IMR-90 (cell line): ENCODE measurements around the gene LEKR1. TPM values are rescaled to one million over a fixed set of nuclear protein-coding genes. Genes with fewer than 3 reads are reported as not detected.
A peak's percentile ranks its signal among the peaks of the same experiment; 100 is the strongest.

ENCODE experiments used
- ATAC-seq: fragments of 200-7000 bp; cut with Tn5 transposase; 2 replicates; pipeline ENCODE4 v1.9.1; 2020; ENCODE audit warnings: low read depth, mild to moderate bottlenecking, moderate library complexity
- BruUV-seq: library from RNA; stranded (reverse); fragments of 400-500 nt; replicated peaks from 2 replicates; lab custom pipeline; 2021; lab: Mats Ljungman, UMichigan
- CTCF ChIA-PET: fragments of 300-600 bp; formaldehyde crosslinking; extraction: SDS; loops from one replicate; lab custom pipeline; 2021; ENCODE audit warnings: antibody characterized with exemption; lab: Yijun Ruan, JAX
- POLR2A ChIA-PET: fragments of 300-600 bp; sonication (Branson Sonifier 250); formaldehyde crosslinking; loops from one replicate; lab custom pipeline; 2022; ENCODE audit warnings: antibody characterized with exemption; ENCODE audit not compliant: unreplicated experiment; lab: Charles Lee
- DNase-seq: peaks from one replicate; pipeline ENCODE4 v3.0.0; 2013
- H2AFZ ChIP-seq: replicated peaks from 2 replicates; pipeline ENCODE3; 2013; ENCODE audit warnings: low read length, mild to moderate bottlenecking; ENCODE audit not compliant: poor library complexity
- H2AK5ac ChIP-seq: 2 replicates; pipeline ENCODE4 v1.6.1; 2013; ENCODE audit warnings: low read depth, low read length, inconsistent platforms
- H2AK9ac ChIP-seq: replicated peaks from 2 replicates; pipeline ENCODE3; 2013; ENCODE audit warnings: mild to moderate bottlenecking, low read depth, low read length, moderate library complexity; ENCODE audit not compliant: poor library complexity
- H2BK120ac ChIP-seq: 2 replicates; pipeline ENCODE4 v1.6.1; 2013; ENCODE audit warnings: low read depth, low read length, inconsistent platforms
- H2BK15ac ChIP-seq: 3 replicates; pipeline ENCODE4 v1.6.1; 2013; ENCODE audit warnings: low read depth, low read length, inconsistent platforms
- H2BK20ac ChIP-seq: 2 replicates; pipeline ENCODE4 v1.6.1; 2013; ENCODE audit warnings: low read depth, mild to moderate bottlenecking, inconsistent platforms, low read length, moderate library complexity
- H2BK5ac ChIP-seq: 2 replicates; pipeline ENCODE4 v1.6.1; 2013; ENCODE audit warnings: mild to moderate bottlenecking, low read depth, low read length, inconsistent platforms; ENCODE audit not compliant: poor library complexity, severe bottlenecking
- H3K14ac ChIP-seq: replicated peaks from 2 replicates; pipeline ENCODE4 v1.6.1; 2013; ENCODE audit warnings: low read depth, low read length, inconsistent platforms
- H3K18ac ChIP-seq: 2 replicates; pipeline ENCODE4 v1.6.1; 2013; ENCODE audit warnings: low read depth, low read length, control low read depth
- H3K23ac ChIP-seq: 2 replicates; pipeline ENCODE4 v1.6.1; 2013; ENCODE audit warnings: low read depth, low read length, inconsistent platforms
- H3K27ac ChIP-seq: 2 replicates; pipeline ENCODE4 v1.5.1; 2013; ENCODE audit warnings: mild to moderate bottlenecking, control low read depth, low read length; ENCODE audit not compliant: insufficient read depth
- H3K27me3 ChIP-seq: 2 replicates; pipeline ENCODE4 v1.6.1; 2013; ENCODE audit warnings: low read length; ENCODE audit not compliant: control insufficient read depth, insufficient read depth
- H3K36me3 ChIP-seq: 2 replicates; pipeline ENCODE4 v1.6.1; 2013; ENCODE audit warnings: low read length, mixed read lengths; ENCODE audit not compliant: control insufficient read depth, insufficient read depth
- H3K4ac ChIP-seq: 2 replicates; pipeline ENCODE4 v1.6.1; 2013; ENCODE audit warnings: low read depth, low read length, inconsistent platforms
- H3K4me1 ChIP-seq: 2 replicates; pipeline ENCODE4 v1.6.1; 2013; ENCODE audit warnings: low read length, mixed read lengths; ENCODE audit not compliant: control insufficient read depth, insufficient read depth
- H3K4me2 ChIP-seq: 2 replicates; pipeline ENCODE4 v1.6.1; 2013; ENCODE audit warnings: low read depth, mild to moderate bottlenecking, control low read depth, low read length, moderate library complexity
- H3K4me3 ChIP-seq: 2 replicates; pipeline ENCODE4 v1.5.1; 2013; ENCODE audit warnings: low read depth, mild to moderate bottlenecking, control low read depth, low read length, moderate library complexity; ENCODE audit not compliant: insufficient read depth
- H3K56ac ChIP-seq: 2 replicates; pipeline ENCODE4 v1.6.1; 2013; ENCODE audit warnings: low read length, inconsistent platforms; ENCODE audit not compliant: insufficient read depth; ENCODE audit errors: extremely low read depth
- H3K79me1 ChIP-seq, 2 experiments: 2 replicates each; pipeline ENCODE4 v1.6.1; 2013; ENCODE audit warnings: low read length in 2 of 2, inconsistent platforms in 1 of 2, low read depth in 1 of 2
- H3K9ac ChIP-seq: 2 replicates; pipeline ENCODE4 v1.6.1; 2013; ENCODE audit warnings: low read depth, low read length, control low read depth
- H3K9me1 ChIP-seq: 2 replicates; pipeline ENCODE4 v1.6.1; 2013; ENCODE audit warnings: low read length, inconsistent platforms; ENCODE audit not compliant: insufficient read depth
- H3K9me3 ChIP-seq: 2 replicates; pipeline ENCODE4 v1.6.1; 2013; ENCODE audit warnings: low read length; ENCODE audit not compliant: control insufficient read depth, insufficient read depth
- H4K20me1 ChIP-seq: 2 replicates; pipeline ENCODE4 v1.6.1; 2013; ENCODE audit warnings: low read length, inconsistent platforms; ENCODE audit not compliant: insufficient read depth
- H4K5ac ChIP-seq: 2 replicates; pipeline ENCODE4 v1.6.1; 2013; ENCODE audit warnings: mild to moderate bottlenecking, low read depth, low read length, control low read depth
- H4K8ac ChIP-seq, 2 experiments: 2 replicates each; pipeline ENCODE4 v1.6.1; 2013; ENCODE audit warnings: low read depth in 2 of 2, low read length in 2 of 2, control low read depth in 1 of 2, inconsistent platforms in 1 of 2
- H4K91ac ChIP-seq: 2 replicates; pipeline ENCODE4 v1.6.1; 2013; ENCODE audit warnings: low read depth, low read length, inconsistent platforms; ENCODE audit not compliant: insufficient read depth
- CHD1 ChIP-seq: IDR thresholded peaks from 2 replicates; pipeline ENCODE4 v1.6.1; 2012; ENCODE audit warnings: low read depth, low read length, improper control_type of control experiment
- CTCF ChIP-seq: conservative IDR thresholded peaks from 2 replicates; pipeline ENCODE4 v1.5.1; 2012; ENCODE audit warnings: mild to moderate bottlenecking, low read depth, low read length, improper control_type of control experiment
- POLR2A ChIP-seq: IDR thresholded peaks from 2 replicates; pipeline ENCODE4 v1.6.1; 2012; ENCODE audit warnings: mild to moderate bottlenecking, low read depth, low read length
- whole genome bisulfite sequencing, 2 experiments: methylation state at CpG; one replicate each; pipeline versions ENCODE4 v1.1.5 to v1.1.7; 2013; ENCODE audit warnings: missing lambda C conversion rate in 2 of 2; ENCODE audit not compliant: insufficient read length in 1 of 2; ENCODE audit errors: extremely low coverage in 2 of 2; 5-methylcytosine and 5-hydroxymethylcytosine counted together
- dilution Hi-C: fragments of 300-500 bp; cut with HindIII; formaldehyde crosslinking; loops from one replicate; pipeline ENCODE4 v1.14.3; 2018; ENCODE audit warnings: low sequenced_read_pairs; ENCODE audit not compliant: unreplicated experiment
- in situ Hi-C: fragments of 300-500 bp; cut with MboI; formaldehyde crosslinking; loops from 3 replicates; pipeline ENCODE4 v1.14.3; 2019; ENCODE audit warnings: low sequenced_read_pairs, inconsistent platforms, mixed read lengths
- intact Hi-C: fragments of 100-400 bp; cut with micrococcal nuclease; formaldehyde crosslinking; loops from 2 replicates; pipeline ENCODE4 v1.10.0; 2022
- polyA plus RNA-seq, 3 experiments: library from polyadenylated mRNA; depleted of rRNA; stranded (reverse); fragments of >200 nt; gene quantifications; 2 replicates each; pipeline ENCODE4 v1.2.3, GENCODE V29; 2012; ENCODE audit warnings: low replicate concordance in 1 of 3
- total RNA-seq: library from RNA; depleted of rRNA; stranded (reverse); fragments of >200 nt; gene quantifications from 2 replicates; pipeline ENCODE4 v1.2.3, GENCODE V29; 2012

Gene LEKR1
- total and polyA plus RNA-seq, 2 of the 4 experiments (the other 2 are of a cell fraction), result 0.19 to 0.36 TPM

- TF ChIP-seq CHD1, result no peak
These were observed 261.2 kb downstream of the LEKR1 start (continued) for GRCh38 chr3:157087373-157087772.

- dilution Hi-C loops, result no loop called here
- Histone ChIP-seq H3K4me2 (peak overlapping the region; percentile 88), H4K5ac (peak overlapping the region; percentile 76), H2BK15ac (peak overlapping the region; percentile 84), H4K20me1 (no peaks in the 10 kb centered on the region; the same call in 1 of the 2 replicates), H4K8ac (peak overlapping the region; percentile 79 to 83), H3K27ac (peak overlapping the region; percentile 94), H3K14ac (peak overlapping the region; percentile 80), H2AK9ac (peak overlapping the region; percentile 97), H3K9me1 (peaks cover 8% of the 10 kb centered on the region), H2BK20ac (peak overlapping the region; percentile 79), H2BK5ac (peak overlapping the region; percentile 91), H3K79me1 (0 out of 4 replicates have a peak, but pooled peaks cover 0 to 8% of the 10 kb centered on the region in 2 experiments), H3K4me1 (peaks cover 23% of the 10 kb centered on the region), H2BK120ac (peak overlapping the region; percentile 89), H3K36me3 (no peaks in the 10 kb centered on the region), H3K4ac (peak overlapping the region; percentile 94), H3K9ac (peak overlapping the region; percentile 76), H3K23ac (peak overlapping the region; percentile 87), H2AFZ (peak overlapping the region; percentile 95), H2AK5ac (peak overlapping the region; percentile 77), H3K56ac (peak overlapping the region; percentile 97), H3K4me3 (peak overlapping the region; percentile 45), H3K9me3 (no peaks in the 10 kb centered on the region), H3K18ac (peak overlapping the region; percentile 89), H3K27me3 (no peaks in the 10 kb centered on the region), H4K91ac (peak overlapping the region; percentile 94)
- DNase-seq (no peak), ATAC-seq (no peak)
- peak; percentile 15; the same call in 1 of the 2 replicates for TF ChIP-seq POLR2A
- no peak for TF ChIP-seq CTCF
- CTCF ChIA-PET, result interaction anchor here (0.6 to 3.2 kb wide), 8 partner anchors 30 to 937 kb away, joined by 3 to 14 read pairs (median 3); no protein-coding TSS in a partner anchor
- POLR2A ChIA-PET, result interaction anchor here (0.5 to 2.0 kb wide), 7 partner anchors 11 to 533 kb away, joined by 3 to 10 read pairs (median 5); partner anchors contain the start of gene SSR3
- WGBS, 2 experiments, result no CpG with 5 or more reads among the region's 13 CpGs
- intact Hi-C loops, result loop anchor here (1.0 to 5.0 kb wide), 3 partner anchors 49 to 937 kb away; no protein-coding TSS in a partner anchor
- BruUV-seq, result no TSS peak
- in situ Hi-C loops, result no loop called here
These were observed 261.8 kb downstream of the LEKR1 start for GRCh38 chr3:157087780-157088600.
